ENCODE results near the gene CBS.
"Not testable (repeated sequence)": the region's sequence is repeated elsewhere in the genome, so short reads cannot be mapped to it uniquely, and the experiment has no call there.

The CBS gene

GRCh38 chr21:43075170-43076022 is at the start of gene CBS:
TSS of gene CBS (minus strand) at chr21:43075835. CDS start at chr21:43072193, 3,642 bp downstream.
- in situ Hi-C loops (cut with HindIII; ENCODE audit: low sequenced_read_pairs), result not testable (repeated sequence)

DNA sequence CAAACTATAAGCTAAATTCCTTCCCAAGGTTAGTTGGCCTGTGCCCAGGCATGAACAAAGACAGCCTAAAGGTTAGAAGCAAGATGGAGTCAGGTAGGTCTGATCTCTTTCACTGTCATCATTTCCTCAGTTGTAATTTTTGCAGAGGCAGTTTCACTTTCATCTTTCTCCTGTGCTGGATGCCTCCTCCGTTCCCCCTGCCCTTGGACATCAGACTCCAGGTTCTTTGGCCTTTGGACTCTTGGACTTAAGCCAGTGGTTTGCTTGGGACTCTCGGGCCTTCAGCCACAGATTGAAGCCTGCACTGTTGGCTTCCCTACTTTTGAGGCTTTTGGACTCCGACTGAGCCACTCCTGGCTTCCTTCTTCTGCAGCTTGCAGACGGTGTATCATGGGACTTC is 40.3 kb upstream of the CBS start:
- in situ Hi-C loops (cut with HindIII; ENCODE audit: low sequenced_read_pairs), result not testable (repeated sequence)

GRCh38 chr21:43114483-43114882 is 38.8 kb upstream of the CBS start:
- in situ Hi-C loops (cut with HindIII; ENCODE audit: low sequenced_read_pairs), result not testable (repeated sequence)

- in situ Hi-C loops (cut with HindIII; ENCODE audit: low sequenced_read_pairs), result not testable (repeated sequence)
Observed at GRCh38 chr21:43109006-43109405, 33.4 kb upstream of the CBS start.

GRCh38 chr21:43108177-43108576 is 32.5 kb upstream of the CBS start:
- in situ Hi-C loops (cut with HindIII; ENCODE audit: low sequenced_read_pairs), result not testable (repeated sequence)

- in situ Hi-C loops (cut with HindIII; ENCODE audit: low sequenced_read_pairs), result not testable (repeated sequence)
Observed at GRCh38 chr21:43107794-43108137, 32.1 kb upstream of the CBS start.

- in situ Hi-C loops (cut with HindIII; ENCODE audit: low sequenced_read_pairs), result not testable (repeated sequence)
Observed at GRCh38 chr21:43106965-43107793, 31.5 kb upstream of the CBS start, which contains the start of gene U2AF1. TSS of gene U2AF1 (minus strand) at chr21:43107570. CDS start at chr21:43107494, 76 bp downstream.

DNA sequence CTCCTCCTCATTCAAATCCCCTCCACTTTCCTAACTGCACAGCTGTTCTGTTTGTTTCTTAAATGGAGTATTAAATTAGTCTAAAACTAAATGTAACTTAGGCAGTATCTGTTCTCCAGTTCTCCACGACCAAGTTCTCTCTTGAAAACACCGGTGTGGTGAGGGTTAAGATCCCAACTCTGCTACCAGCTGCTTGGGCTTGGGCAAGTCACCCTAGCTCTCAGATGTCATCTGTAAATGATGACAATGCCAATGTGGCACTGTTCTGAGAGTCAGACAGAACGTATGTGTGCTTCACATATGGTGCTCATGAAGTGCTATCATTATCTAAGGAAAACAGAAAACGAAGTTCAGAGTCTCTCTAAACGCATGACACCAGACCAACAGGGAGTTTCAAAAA is 29.0 kb upstream of the CBS start:
- in situ Hi-C loops (cut with HindIII; ENCODE audit: low sequenced_read_pairs), result not testable (repeated sequence)

DNA sequence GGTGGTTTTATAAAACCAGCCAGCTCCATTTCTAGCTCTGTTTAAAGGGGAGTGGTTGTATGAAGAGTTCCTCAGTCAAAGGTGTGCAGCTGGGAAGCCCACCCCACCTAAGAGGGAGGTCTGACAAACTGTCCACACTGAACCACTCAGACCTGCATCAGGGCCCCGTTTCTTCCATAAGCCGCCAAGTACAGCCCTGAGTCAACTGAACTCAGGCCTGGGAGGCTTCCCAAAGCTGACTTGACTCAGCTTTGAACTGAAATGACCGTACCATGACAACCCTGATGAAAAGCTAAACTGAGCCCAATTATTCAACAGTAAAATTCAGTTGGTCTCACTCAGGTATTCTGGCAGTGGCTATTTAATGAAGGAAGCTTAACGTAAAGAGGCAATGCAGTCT is 26.6 kb upstream of the CBS start:
- in situ Hi-C loops (cut with HindIII; ENCODE audit: low sequenced_read_pairs), result not testable (repeated sequence)

GRCh38 chr21:43101676-43102075 is 26.0 kb upstream of the CBS start:
- in situ Hi-C loops (cut with HindIII; ENCODE audit: low sequenced_read_pairs), result not testable (repeated sequence)

GRCh38 chr21:43101000-43101399 is 25.4 kb upstream of the CBS start:
- in situ Hi-C loops (cut with HindIII; ENCODE audit: low sequenced_read_pairs), result not testable (repeated sequence)

GRCh38 chr21:43091979-43092614 is 16.5 kb upstream of the CBS start:
- in situ Hi-C loops (cut with HindIII; ENCODE audit: low sequenced_read_pairs), result not testable (repeated sequence)

GRCh38 chr21:43090947-43091346 is 15.3 kb upstream of the CBS start:
- in situ Hi-C loops (cut with HindIII; ENCODE audit: low sequenced_read_pairs), result not testable (repeated sequence)

- in situ Hi-C loops (cut with HindIII; ENCODE audit: low sequenced_read_pairs), result not testable (repeated sequence)
Observed at GRCh38 chr21:43089463-43089862, 13.8 kb upstream of the CBS start.

DNA sequence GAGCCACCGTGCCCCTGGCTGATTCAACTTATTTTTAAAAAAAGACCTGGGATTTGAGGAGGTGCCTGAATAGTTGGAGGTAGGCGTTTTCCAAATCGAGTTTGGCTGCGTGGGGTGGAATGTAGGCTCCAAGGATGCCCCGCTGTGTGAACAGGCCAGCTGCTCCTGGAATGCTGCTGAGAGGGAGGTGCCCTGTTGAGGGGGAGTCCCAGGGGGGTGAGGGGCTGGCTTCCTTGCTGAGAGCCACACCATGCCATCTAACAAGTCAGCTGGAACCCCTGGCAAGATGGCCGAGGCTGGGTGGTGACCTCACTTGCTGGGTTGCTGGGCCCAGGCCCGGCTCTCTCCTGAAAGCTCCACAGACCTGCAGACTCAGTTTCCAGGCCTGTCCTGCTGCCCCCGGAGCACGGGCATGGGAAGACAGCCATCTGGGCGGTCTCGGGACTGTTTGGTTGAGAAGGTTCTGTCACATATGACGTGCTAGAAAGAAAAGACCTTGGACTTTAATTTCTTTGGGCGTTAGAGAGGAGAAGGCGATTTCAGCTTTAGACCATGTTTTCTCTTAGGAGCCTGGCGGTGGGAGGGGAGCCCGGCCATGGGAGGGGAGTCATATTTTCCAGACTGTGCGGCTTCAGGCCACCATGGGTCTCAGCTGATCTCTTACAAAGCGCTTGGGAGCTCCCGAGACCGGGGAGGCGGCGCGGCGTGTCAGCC is 7.1 kb upstream of the CBS start:
- in situ Hi-C loops (cut with HindIII; ENCODE audit: low sequenced_read_pairs), result not testable (repeated sequence)

DNA sequence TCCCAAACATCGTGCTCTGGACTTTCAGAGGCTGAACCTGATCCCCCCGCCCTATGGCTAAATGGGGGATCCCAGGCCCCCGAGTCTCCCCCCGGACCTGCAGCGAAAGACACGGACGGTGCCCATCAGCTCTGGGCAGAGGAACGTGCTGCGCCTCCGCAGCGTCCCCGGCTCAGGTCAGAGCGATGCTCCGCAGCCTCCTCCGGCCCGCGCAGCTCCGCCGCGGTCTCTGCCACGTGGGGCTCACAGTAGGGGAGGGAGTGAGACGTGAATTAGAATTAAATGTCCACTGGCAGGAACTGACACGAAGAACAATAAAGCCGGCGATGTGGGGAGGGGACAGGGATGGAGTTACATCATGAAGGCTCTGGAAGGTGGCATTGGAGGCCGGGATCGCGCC is 1.0 kb upstream of the CBS start:
- in situ Hi-C loops (cut with HindIII; ENCODE audit: low sequenced_read_pairs), result not testable (repeated sequence)

DNA sequence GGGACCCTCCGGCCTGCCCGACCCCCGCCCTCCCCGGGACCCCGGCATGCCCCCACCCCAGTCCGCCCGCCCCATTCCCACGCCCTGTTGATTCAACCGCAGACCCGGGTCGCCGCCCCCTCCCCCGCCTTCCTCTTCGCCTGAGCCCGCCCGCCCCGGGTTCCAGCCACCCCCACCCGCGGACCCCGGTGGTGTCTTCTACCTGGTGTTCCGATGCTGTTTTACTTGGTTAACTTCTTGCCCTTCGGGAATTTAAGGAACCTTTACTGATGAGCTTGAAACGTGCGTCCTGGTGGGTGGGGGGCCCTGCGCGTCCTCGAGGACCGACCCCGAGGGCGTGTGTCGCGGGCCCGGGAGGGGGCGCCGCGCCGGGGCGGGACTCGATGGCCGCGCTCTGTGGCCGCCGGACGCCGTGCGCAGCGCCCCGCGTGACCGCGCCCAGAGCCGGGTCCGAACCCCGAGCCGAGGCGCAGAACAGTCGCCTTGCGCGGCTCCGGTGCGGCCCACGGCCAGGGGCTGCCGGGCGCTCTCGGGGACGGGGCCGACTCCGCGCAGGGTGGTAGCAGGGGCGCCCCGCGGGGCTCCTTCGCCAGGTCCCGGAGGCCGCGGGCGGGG is 495 bp upstream of the CBS start:
- in situ Hi-C loops (cut with HindIII; ENCODE audit: low sequenced_read_pairs), result not testable (repeated sequence)

- in situ Hi-C loops (cut with HindIII; ENCODE audit: low sequenced_read_pairs), result not testable (repeated sequence)
Observed at GRCh38 chr21:43074401-43075169, 1.1 kb downstream of the CBS start.

DNA sequence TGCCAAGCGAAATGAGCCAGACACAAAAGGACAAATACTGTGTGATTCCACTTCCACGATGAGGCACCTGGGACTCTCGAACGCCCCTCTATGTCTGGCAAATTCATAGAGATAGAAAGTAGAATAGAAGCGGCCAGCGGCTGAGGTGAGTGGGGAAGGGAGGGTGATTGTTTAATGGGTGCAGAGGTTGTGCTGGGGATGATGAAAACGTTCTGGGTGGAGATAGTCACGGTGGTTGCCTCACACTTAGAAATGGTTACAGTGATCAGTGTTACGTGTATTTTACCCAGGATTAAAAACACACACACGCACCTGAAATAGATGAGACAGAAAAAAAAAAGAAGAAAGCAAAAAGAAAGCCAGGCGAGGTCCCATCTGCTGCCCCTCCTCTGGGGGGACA is 2.9 kb downstream of the CBS start:
- in situ Hi-C loops (cut with HindIII; ENCODE audit: low sequenced_read_pairs), result not testable (repeated sequence)
